Stimulated activated CD8-positive, alpha-beta memory T cell treated with anti-CD3 and anti-CD28 coated beads, Interleukin-12 subunit alpha, Interleukin-12 subunit beta, amount 100 ng/mL, for 24 hours (primary cell): ENCODE measurements around the gene CKAP5.

Source experiments
- DNase-seq: peaks from one replicate; pipeline ENCODE4 v3.0.0-alpha.2; 2020; ENCODE audit errors: extremely low read depth

CKAP5 gene

GRCh38 chr11:46766656-46767055 lies 79.4 kb downstream of the CKAP5 start:
- no peak for DNase-seq

GRCh38 chr11:46762248-46762647 lies 83.8 kb downstream of the CKAP5 start:
- no peak for DNase-seq

- no peak for DNase-seq
Observed at GRCh38 chr11:46761807-46762206, 84.3 kb downstream of the CKAP5 start.

DNA sequence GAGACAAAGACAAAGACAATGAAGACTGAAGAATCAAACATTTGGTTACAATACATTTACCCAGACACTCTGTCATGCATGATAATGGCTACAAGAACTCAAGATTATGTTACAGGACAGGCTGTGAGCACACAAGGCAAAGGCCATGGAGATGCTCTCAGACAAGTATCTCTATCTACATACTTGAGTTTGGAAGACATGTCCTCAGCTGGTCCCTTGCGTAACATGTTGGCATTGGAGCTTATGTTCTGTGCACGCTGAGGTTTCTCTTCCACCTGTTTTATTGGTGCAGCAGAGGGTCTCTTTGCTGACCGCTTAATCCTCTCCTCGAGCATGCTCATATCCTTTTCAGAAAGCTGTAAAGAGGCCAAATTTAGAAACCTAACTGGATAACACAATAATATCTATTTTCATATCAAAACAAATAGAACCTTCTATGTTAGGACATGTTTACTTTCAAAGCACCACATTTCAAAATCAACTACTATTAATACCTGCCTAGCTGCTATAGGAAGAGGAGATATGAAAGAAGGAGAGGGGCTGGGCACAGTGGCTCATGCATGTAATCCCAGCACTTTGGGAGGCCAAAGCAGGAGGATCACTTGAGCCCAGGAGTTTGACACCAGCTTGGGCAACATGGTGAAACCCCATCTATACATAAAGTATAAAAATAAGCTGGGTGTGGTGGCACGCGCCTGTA lies 85.5 kb downstream of the CKAP5 start:
- DNase-seq = no peak

DNA sequence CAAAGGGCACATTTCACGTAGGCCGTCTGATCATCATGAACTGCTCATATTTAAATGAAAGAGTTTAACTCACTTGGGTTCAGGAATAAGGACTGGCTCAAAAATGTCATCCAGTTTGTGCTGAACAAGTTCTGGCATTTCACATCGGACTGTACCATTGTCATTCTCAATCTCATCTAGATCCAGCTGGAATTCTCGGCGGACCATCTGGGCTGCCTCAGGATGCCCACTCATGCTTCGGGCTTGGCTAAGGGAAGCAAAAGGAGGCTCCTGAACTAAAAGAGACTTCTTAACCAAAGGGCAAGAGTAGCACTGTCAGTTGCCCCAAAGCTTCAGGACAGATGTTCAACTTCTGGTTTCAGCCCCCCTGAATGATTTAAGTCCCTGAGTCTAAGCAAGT lies 86.9 kb downstream of the CKAP5 start:
- DNase-seq = no peak

- no peak for DNase-seq
Observed at GRCh38 chr11:46755962-46756361, 90.1 kb downstream of the CKAP5 start.

- DNase-seq = no peak
Observed at GRCh38 chr11:46747150-46747549, 98.9 kb downstream of the CKAP5 start.

GRCh38 chr11:46745995-46746394 lies 100.1 kb downstream of the CKAP5 start:
- no peak for DNase-seq

- no peak for DNase-seq
Observed at GRCh38 chr11:46745328-46745727, 100.8 kb downstream of the CKAP5 start.

GRCh38 chr11:46743693-46744339 lies 102.3 kb downstream of the CKAP5 start:
- no peak for DNase-seq

DNA sequence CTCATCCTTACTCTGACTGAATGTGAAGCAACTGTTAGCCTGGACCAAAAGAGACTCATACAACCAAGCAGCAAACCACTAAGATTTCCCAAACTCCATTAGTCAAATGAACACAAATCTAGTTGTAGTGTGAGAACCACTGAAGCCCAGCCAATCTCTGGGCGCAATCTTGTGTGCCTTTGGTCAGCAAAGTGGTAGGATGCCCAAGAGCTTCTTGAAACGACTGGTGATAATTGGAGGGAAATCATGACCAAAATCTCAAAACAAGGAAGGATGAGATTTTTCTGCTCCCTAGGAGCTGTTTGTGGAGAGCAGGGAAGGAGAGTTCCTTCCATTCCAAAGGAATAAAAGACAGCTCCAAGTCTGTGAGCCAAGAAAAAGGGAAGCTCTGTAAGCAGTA lies 103.0 kb downstream of the CKAP5 start:
- no peak for DNase-seq

DNA sequence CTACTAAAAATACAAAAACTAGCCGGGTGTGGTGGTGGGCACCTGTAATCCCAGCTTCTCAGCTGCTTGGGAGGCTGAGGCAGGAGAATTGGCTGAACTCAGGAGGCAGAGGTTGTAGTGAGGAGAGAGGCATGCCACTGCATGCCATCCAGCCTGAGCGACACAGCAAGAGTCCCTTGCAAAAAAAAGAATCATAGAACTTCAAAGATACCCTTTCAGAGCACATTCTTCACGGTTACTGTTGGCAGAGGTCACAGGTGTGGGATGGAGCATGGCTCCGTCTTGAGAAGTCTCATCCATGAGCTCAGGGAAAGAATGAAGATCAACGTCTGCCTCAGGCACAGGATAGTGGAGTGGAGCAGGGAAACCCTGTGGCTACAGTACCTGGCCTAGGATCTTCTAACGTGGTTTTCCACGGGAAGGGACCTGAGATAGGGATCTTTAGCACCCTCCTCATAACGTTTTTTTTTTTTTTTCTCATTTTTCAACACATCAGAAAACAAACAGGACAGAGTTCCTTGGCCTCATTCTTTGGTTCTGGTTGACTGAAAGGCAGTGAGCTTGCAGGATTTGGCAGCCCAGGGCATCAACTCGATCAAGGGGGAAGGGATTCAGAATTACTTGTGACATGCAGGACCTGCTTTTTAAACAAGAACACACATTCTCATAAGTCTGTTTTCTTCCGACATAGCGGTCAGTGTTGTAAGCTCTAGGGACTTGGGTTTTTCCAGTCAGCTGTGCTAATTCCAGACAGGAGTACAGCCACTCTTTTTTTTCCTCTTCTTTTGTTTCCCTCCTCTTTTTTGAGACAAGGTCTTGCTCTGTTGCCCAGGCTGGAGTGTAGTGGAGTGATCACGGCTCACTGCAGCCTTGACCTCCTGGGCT lies 104.2 kb downstream of the CKAP5 start:
- no peak for DNase-seq

DNA sequence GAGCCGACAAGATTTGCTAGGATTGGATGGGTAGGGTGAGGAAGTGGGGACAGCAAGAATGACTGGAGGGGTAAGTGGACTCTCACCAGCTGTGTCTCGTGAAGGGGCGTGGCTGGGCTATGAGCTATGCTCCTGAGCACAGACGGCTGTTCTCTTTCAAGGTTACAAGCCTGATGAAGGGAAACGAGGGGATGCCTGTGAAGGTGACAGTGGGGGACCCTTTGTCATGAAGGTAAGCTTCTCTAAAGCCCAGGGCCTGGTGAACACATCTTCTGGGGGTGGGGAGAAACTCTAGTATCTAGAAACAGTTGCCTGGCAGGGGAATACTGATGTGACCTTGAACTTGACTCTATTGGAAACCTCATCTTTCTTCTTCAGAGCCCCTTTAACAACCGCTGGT lies 107.2 kb downstream of the CKAP5 start:
- DNase-seq = no peak

DNA sequence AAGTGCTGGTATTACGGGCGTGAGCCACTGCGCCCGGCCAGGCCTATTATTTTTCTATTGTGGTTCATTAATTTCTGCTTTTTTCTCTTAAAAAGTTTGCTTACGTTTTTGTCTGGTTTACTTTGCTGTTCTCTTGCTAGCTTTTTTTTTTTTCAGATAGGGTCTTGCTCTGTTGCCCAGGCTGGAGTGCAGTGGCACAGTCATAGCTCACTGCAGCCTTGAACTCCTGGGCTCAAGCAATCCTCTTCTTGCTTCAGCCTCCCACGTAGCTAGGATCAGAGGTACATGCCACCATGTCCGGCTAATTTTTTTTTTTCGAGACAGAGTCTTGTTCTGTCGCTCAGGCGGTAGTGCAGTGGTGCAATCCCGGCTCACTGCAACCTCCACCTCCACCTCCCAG lies 108.4 kb downstream of the CKAP5 start:
- DNase-seq = no peak

GRCh38 chr11:46736615-46737014 lies 109.5 kb downstream of the CKAP5 start:
- no peak for DNase-seq

GRCh38 chr11:46736146-46736545 lies 109.9 kb downstream of the CKAP5 start:
- DNase-seq = no peak

DNA sequence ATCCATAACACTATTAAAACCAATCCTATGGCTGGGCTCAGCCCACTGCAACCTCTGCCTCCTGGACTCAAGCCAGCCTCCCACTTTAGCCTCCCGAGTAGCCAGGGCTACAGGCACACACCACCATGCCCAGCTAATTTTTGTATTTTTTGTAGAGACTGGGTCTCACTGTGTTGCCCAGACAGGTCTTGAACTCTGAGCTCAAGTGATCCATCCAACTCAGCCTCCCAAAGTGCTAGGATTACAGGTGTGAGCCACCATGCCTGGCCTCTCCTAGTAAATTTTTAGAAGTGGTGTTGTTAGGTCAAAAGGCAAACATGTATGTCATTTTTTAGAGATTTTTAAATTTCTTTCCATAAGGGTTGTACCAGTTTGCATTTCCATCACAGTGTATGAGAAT lies 112.8 kb downstream of the CKAP5 start:
- no peak for DNase-seq

DNA sequence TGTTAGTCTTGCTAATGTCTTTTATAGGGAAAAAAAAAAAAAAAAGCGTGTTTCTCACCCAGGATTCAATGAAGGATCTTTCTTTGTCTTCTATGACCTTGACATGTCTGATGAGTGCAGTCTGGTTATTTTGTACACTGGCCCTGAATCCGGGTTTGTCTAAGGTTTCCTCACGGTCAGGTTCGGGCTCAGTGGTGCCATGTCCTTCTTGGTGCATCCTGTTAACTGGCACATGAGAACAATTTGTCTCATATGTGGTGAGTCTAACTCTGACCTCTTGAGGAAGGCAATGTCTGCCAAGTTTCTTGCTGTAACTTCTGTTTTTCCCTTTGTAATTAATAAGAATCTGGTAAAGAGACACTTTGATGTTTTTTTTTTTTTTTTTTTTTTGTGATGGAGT lies 114.5 kb downstream of the CKAP5 start:
- no peak for DNase-seq

DNA sequence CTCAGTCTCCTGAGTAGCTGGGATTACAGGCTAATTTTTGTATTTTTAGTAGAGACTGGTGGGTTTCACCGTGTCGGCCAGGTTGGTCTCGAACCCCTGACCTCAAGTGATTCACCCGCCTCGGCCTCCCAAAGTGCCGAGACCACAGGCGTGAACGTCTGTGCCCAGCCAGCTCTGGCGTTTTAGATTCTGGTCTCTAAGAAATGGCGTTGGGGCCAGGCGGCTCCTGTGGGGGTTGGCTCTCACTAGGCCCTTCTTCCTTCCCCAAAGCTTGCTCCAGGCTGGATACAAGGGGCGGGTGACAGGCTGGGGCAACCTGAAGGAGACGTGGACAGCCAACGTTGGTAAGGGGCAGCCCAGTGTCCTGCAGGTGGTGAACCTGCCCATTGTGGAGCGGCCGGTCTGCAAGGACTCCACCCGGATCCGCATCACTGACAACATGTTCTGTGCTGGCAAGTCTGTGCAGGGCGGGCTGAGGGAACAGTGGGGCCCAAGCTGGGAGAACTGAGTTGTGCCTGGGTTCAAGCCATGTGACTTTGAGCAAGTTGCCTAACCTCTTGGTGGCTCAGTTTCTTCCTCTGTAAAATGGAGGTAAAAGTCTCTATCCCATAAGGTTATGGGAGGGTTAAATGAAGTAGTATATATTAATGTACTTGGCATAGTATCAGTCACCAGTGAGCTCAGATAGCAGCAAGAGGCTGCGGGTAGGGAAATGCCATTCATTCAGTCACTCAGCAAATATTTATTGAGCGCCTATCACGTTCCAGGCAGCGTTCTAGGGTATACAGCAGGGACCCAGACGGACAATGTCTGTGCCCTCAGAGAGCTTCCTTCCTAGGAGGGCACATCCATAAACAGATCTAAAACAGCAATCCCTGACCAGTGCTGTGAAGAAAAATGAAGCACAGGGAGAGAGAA lies 116.7 kb downstream of the CKAP5 start:
- DNase-seq = no peak

- no peak for DNase-seq
Observed at GRCh38 chr11:46728659-46729040, 117.4 kb downstream of the CKAP5 start.

GRCh38 chr11:46727952-46728658 lies 118.0 kb downstream of the CKAP5 start:
- DNase-seq = no peak
